Suprapubic skin (tissue), 3 donors: ENCODE data around the gene SUSD6.

Experiments
- EP300 ChIP-seq: sonication (generic); formaldehyde crosslinking; IDR thresholded peaks from one replicate; pipeline ENCODE4 v1.6.1; 2017; ENCODE audit warnings: antibody characterized with exemption
- TF ChIP-seq, protein P1 (sequence below), 2 donors: fragments of 200-600 bp in 1 of 2; fragments of 450-650 bp in 1 of 2; sonication (generic) in 1 of 2; IDR thresholded peaks; one replicate each; pipeline ENCODE4 v1.5.1; 2016 to 2019; ENCODE audit warnings: antibody characterized with exemption in 2 of 2, mild to moderate bottlenecking in 1 of 2, moderate library complexity in 1 of 2

DNA sequence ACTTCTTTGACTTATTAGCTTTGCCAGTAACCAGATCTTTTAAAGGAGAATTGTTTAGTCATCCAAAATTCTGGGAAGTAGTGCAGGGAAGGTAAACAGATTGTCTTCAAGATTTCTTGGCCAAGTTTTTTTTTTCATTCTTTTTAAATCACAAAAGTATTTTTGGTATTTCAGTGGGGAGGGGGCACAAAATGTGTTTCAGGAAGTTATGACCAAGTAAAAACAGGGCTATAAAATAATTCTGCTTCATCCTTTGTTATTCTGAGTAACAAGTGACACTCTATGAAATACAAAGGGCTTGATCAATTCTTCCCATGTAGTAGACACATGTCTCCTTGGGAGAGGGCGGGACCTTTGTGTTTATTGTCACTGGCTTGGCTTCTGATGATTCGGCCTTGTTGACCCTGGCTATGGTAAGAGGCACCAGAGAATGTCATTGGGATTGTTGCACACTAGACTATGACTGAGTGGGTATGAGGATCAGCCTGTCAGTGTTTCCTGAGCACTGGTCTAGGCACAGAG lies 55.4 kb downstream of the SUSD6 start:
- no peak for TF ChIP-seq EP300
- TF ChIP-seq, protein P1, sequence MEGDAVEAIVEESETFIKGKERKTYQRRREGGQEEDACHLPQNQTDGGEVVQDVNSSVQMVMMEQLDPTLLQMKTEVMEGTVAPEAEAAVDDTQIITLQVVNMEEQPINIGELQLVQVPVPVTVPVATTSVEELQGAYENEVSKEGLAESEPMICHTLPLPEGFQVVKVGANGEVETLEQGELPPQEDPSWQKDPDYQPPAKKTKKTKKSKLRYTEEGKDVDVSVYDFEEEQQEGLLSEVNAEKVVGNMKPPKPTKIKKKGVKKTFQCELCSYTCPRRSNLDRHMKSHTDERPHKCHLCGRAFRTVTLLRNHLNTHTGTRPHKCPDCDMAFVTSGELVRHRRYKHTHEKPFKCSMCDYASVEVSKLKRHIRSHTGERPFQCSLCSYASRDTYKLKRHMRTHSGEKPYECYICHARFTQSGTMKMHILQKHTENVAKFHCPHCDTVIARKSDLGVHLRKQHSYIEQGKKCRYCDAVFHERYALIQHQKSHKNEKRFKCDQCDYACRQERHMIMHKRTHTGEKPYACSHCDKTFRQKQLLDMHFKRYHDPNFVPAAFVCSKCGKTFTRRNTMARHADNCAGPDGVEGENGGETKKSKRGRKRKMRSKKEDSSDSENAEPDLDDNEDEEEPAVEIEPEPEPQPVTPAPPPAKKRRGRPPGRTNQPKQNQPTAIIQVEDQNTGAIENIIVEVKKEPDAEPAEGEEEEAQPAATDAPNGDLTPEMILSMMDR (IDR thresholded peaks at IDR 0.05) = no peak
